Measurements from ENCODE around the gene CCDC57. TPM values are rescaled to one million over a fixed set of nuclear protein-coding genes. Genes with fewer than 3 reads are reported as not detected.
"Not testable (repeated sequence)": the region's sequence is repeated elsewhere in the genome, so short reads cannot be mapped to it uniquely, and the experiment has no call there.

The CCDC57 gene
- total RNA-seq, 2 experiments from 2014 or later = 56.6 to 64.2 TPM

DNA sequence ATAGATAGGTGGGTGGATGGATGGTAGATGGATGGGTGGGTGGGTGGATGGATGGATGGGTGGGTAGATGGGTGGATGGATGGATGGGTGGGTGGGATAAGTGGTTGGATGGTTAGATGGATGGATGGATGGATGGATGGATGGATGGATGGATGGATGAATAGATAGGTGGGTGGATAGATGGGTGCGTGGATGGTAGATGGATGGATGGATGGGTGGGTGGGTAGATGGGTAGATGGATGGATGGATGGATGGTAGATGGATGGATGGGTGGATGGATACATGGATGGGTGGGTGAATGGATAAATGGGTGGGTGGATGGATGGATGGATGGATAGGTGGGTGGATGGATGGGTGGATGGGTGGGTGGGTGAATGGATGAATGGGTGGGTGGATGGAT, 64.6 kb downstream of the CCDC57 start:
- no peak for DNase-seq
- no peaks in the 10 kb centered on the region for H3K9me3 Mint-ChIP-seq
- intact Hi-C loops (cut with micrococcal nuclease) = no loop called here
- no peak overlapping the region for H3K27ac Mint-ChIP-seq
- no peak overlapping the region for H3K4me3 Mint-ChIP-seq
- TF ChIP-seq, protein P1, sequence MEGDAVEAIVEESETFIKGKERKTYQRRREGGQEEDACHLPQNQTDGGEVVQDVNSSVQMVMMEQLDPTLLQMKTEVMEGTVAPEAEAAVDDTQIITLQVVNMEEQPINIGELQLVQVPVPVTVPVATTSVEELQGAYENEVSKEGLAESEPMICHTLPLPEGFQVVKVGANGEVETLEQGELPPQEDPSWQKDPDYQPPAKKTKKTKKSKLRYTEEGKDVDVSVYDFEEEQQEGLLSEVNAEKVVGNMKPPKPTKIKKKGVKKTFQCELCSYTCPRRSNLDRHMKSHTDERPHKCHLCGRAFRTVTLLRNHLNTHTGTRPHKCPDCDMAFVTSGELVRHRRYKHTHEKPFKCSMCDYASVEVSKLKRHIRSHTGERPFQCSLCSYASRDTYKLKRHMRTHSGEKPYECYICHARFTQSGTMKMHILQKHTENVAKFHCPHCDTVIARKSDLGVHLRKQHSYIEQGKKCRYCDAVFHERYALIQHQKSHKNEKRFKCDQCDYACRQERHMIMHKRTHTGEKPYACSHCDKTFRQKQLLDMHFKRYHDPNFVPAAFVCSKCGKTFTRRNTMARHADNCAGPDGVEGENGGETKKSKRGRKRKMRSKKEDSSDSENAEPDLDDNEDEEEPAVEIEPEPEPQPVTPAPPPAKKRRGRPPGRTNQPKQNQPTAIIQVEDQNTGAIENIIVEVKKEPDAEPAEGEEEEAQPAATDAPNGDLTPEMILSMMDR (IDR thresholded peaks at IDR 0.05) = no peak
- POLR2A ChIA-PET = no interaction called here
- H3K36me3 Mint-ChIP-seq (ENCODE audit: low read depth) = peaks cover 8% of the 10 kb centered on the region
- CTCF ChIA-PET = no interaction called here
- H3K4me1 Mint-ChIP-seq (ENCODE audit: low read depth) = no peaks in the 10 kb centered on the region
- H3K27me3 Mint-ChIP-seq = no peaks in the 10 kb centered on the region
- ATAC-seq = no peak

DNA sequence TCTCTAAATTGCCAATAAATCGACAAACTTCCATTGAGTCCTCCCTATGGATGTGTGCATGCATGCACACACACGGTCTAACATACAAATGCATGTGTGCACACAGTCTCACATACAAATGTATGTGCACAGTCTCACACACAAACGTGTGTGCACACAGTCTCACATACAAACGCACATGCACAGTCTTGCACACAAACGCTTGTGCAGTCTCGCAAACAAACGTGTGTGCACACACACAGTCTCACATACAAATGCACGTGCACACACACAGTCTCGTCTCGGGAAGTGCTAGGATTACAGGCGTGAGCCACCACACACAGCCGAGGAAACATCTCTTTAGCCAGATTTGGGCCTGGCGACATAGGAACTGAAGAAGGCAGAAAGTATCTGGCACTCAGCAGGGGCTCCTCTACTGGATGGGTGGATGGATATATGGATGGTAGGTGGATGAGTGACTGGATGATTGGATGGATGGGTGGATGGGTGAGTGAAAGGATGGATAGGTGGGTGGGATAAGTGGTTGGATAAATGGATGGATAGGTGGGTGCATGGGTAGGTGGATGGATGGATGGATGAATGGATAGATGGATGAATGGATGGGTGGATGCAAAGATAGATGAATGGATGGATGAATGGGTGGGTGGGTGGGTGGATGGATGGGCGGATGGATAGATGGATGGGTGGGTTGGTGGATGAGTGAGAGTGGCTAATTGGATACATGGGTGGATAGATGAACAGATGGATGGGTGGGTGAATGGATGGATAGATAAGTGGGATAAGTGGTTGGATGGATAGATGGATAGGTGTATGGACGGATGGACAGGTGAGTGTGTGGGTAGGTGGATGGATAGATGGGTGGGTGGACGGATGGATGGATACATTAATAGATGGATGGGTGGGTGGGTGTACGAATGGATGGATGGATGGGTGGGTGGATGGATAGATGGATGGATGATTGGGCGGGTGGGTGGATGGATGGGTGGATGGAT, 65.7 kb downstream of the CCDC57 start:
- intact Hi-C loops (cut with micrococcal nuclease) = no loop called here
- Mint-ChIP-seq H3K27ac (no peak overlapping the region), H3K4me1 (ENCODE audit: low read depth) (no peaks in the 10 kb centered on the region), H3K27me3 (no peaks in the 10 kb centered on the region), H3K36me3 (ENCODE audit: low read depth) (peaks cover 8% of the 10 kb centered on the region), H3K9me3 (no peaks in the 10 kb centered on the region), H3K4me3 (no peak overlapping the region)
- TF ChIP-seq, protein P1 (IDR thresholded peaks at IDR 0.05) = no peak
- POLR2A ChIA-PET = no interaction called here
- CTCF ChIA-PET = no interaction called here
- DNase-seq (no peak), ATAC-seq (no peak)

DNA sequence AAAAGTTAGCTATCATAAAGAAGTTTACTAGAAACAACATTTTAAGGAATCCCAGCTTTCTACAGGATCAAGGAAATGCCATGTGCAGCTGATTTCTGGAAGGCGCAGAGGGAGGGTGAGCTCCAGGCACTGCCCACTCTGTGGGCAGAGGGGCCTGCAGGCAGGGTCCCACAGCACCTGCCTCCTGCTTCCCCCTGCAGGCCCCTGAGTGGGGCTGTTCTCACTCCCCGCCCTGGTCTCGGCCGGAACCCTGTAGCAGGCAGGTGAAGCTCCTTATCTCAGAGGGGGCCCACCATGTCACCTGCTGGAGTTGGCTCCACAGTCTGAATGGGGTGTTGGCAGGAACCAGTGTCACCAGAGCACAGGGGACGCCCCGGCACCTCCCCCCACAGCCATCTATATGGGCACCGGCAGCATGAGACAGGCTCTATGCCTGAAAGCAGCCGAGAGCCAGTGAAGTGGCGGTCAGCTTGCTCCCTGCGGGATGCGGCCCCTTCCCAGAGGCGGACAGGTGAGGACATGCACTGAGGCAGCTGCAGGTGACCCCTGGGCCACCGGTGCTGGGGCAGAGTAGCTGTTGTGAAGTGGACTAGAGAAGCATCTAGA, 67.0 kb downstream of the CCDC57 start:
- POLR2A ChIA-PET = interaction anchor here (1.4 kb wide), 1 partner anchor 115 kb away, joined by 3 read pairs; no protein-coding TSS in a partner anchor
- ATAC-seq = no peak

DNA sequence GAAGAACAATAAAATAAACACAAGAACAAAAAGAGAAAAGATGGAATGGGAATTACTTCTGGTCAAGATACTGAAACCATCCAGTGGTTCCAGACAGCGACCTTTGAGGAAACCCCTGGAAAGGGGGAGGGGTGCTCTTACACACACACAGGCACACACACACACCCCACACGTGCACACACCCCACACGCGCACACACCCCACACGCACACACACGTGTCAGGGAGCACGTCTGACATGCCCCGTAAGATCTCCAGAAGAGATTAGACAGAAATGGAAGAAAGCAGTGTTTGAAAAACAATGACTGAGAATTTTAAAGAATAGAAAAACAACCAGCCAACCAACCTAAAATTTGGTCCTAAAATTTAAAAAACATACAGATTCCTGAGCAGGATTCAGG, 69.3 kb downstream of the CCDC57 start:
- no peak for ATAC-seq
- intact Hi-C loops (cut with micrococcal nuclease) = no loop called here
- no peak for DNase-seq
- POLR2A ChIA-PET = no interaction called here
- CTCF ChIA-PET = interaction anchor here (0.9 kb wide), 1 partner anchor 11 kb away, joined by 3 read pairs; no protein-coding TSS in a partner anchor
- Mint-ChIP-seq H3K4me1 (ENCODE audit: low read depth) (no peaks in the 10 kb centered on the region), H3K27me3 (no peaks in the 10 kb centered on the region), H3K27ac (no peak overlapping the region), H3K4me3 (no peak overlapping the region), H3K36me3 (ENCODE audit: low read depth) (peaks cover 8% of the 10 kb centered on the region), H3K9me3 (no peaks in the 10 kb centered on the region)
- TF ChIP-seq, protein P1 (IDR thresholded peaks at IDR 0.05) = no peak

More for the DNA sequence above, 67.0 kb downstream of the CCDC57 start:
- Mint-ChIP-seq H3K4me1 (ENCODE audit: low read depth) (no peaks in the 10 kb centered on the region), H3K4me3 (no peak overlapping the region), H3K9me3 (no peaks in the 10 kb centered on the region), H3K36me3 (ENCODE audit: low read depth) (peaks cover 8% of the 10 kb centered on the region), H3K27me3 (no peaks in the 10 kb centered on the region), H3K27ac (no peak overlapping the region)
- intact Hi-C loops (cut with micrococcal nuclease) = no loop called here
- TF ChIP-seq, protein P1 (IDR thresholded peaks at IDR 0.05) = no peak
- CTCF ChIA-PET = interaction anchor here (1.0 to 1.3 kb wide), 2 partner anchors 9 to 126 kb away, joined by 4 read pairs; no protein-coding TSS in a partner anchor
- DNase-seq = no peak

DNA sequence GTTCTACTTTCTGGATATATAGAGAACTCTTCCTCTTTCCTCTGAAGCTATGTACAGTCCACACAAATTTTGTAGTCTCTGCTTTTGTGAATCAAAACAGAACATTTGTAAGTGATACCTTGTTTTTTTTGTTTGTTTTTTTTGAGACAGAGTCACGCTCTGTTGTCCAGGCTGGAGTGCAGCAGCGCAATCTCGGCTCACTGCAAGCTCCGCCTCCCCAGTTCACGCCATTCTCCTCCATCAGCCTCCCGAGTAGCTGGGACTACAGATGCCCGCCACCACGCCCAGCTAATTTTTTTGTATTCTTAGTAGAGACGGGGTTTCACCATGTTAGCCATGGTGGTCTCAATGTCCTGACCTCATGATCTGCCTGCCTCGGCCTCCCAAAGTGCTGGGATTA, 72.7 kb downstream of the CCDC57 start:
- H3K36me3 Mint-ChIP-seq (ENCODE audit: low read depth); H3K27ac Mint-ChIP-seq; DNase-seq; intact Hi-C loops (cut with micrococcal nuclease); H3K4me3 Mint-ChIP-seq; H3K9me3 Mint-ChIP-seq; H3K27me3 Mint-ChIP-seq; CTCF ChIA-PET; ATAC-seq; H3K4me1 Mint-ChIP-seq (ENCODE audit: low read depth); POLR2A ChIA-PET: not testable (repeated sequence)

Measured in activated CD8-positive, alpha-beta T cell treated with anti-CD3 and anti-CD28 coated beads for 36 hours (primary cell).